ENCODE measurements around the gene MYRFL. TPM values are rescaled to one million over a fixed set of nuclear protein-coding genes. Genes with fewer than 3 reads are reported as not detected.

Gene MYRFL
- total RNA-seq, 2 experiments from 2014 or later, result not detected

GRCh38 chr12:69996241-69996640 lies 171.2 kb downstream of the MYRFL start:
- Mint-ChIP-seq H3K4me3 (no peak overlapping the region), H3K27me3 (no peaks in the 10 kb centered on the region), H3K9me3 (no peaks in the 10 kb centered on the region), H3K36me3 (ENCODE audit: low read depth) (no peaks in the 10 kb centered on the region), H3K27ac (no peak overlapping the region), H3K4me1 (no peaks in the 10 kb centered on the region)
- ChIA-PET POLR2A (no interaction called here), CTCF (no interaction called here)
- no peak for DNase-seq

DNA sequence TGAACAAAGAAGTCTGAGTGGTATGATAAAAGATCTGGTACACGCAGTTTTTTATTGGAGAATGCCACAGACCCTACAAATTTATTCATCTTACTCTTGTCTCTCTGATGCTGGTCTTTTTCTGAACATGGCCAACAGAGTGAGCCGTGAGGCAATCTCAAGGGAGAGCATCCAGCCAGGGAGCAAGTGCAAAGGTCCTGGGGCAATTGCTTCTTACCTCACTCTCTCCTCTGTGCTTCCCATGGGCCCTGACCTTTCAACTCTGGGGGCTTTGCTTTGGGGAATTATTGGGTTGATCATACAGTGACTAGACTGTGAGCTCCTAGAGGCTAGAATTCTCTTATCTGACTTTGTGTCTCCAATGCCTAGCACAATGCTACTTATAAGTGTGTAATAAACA lies 171.7 kb downstream of the MYRFL start:
- H3K36me3 Mint-ChIP-seq (ENCODE audit: low read depth), result no peaks in the 10 kb centered on the region
- no peaks in the 10 kb centered on the region for H3K9me3 Mint-ChIP-seq
- H3K27ac Mint-ChIP-seq, result no peak overlapping the region
- no peaks in the 10 kb centered on the region for H3K4me1 Mint-ChIP-seq
- no peak overlapping the region for H3K4me3 Mint-ChIP-seq
- ChIA-PET POLR2A (no interaction called here), CTCF (no interaction called here)
- H3K27me3 Mint-ChIP-seq, result no peaks in the 10 kb centered on the region
- DNase-seq, result no peak

DNA sequence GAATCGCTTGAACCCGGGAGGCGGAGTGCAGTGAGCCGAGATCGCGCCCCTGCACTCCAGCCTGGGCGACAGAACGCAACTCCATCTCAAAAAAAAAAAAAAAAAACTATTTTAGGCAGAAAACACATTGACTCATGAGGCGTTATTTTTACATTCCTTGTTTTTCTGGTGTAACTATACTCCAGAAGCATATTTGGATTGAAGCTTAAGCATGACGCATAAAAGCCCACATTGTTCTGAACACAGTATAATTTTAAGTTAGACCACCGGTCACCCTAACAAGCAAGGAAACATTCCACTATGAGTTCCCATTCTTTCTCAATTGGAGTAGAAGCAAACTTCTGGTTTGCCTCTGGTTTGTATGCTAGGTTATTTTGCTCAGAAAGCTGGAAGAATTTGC lies 173.0 kb downstream of the MYRFL start:
- Mint-ChIP-seq H3K9me3 (no peaks in the 10 kb centered on the region), H3K36me3 (ENCODE audit: low read depth) (no peaks in the 10 kb centered on the region), H3K4me3 (no peak overlapping the region), H3K27me3 (no peaks in the 10 kb centered on the region), H3K4me1 (no peaks in the 10 kb centered on the region), H3K27ac (no peak overlapping the region)
- CTCF ChIA-PET, result no interaction called here
- POLR2A ChIA-PET, result no interaction called here
- DNase-seq, result no peak

- no peaks in the 10 kb centered on the region for H3K27me3 Mint-ChIP-seq
- no peaks in the 10 kb centered on the region for H3K36me3 Mint-ChIP-seq (ENCODE audit: low read depth)
- no peaks in the 10 kb centered on the region for H3K4me1 Mint-ChIP-seq
These were observed 173.9 kb downstream of the MYRFL start for GRCh38 chr12:69998922-69999321.

GRCh38 chr12:69999561-69999960 lies 174.5 kb downstream of the MYRFL start:
- ChIA-PET CTCF (no interaction called here), POLR2A (no interaction called here)
- Mint-ChIP-seq H3K27me3 (no peaks in the 10 kb centered on the region), H3K9me3 (no peaks in the 10 kb centered on the region), H3K4me1 (no peaks in the 10 kb centered on the region), H3K4me3 (no peak overlapping the region), H3K27ac (no peak overlapping the region), H3K36me3 (ENCODE audit: low read depth) (no peaks in the 10 kb centered on the region)
- DNase-seq, result no peak

More at GRCh38 chr12:69998922-69999321, 173.9 kb downstream of the MYRFL start:
- no peak for DNase-seq
- no peak overlapping the region for H3K4me3 Mint-ChIP-seq
- CTCF ChIA-PET, result no interaction called here
- POLR2A ChIA-PET, result no interaction called here
- H3K9me3 Mint-ChIP-seq, result no peaks in the 10 kb centered on the region
- no peak overlapping the region for H3K27ac Mint-ChIP-seq

DNA sequence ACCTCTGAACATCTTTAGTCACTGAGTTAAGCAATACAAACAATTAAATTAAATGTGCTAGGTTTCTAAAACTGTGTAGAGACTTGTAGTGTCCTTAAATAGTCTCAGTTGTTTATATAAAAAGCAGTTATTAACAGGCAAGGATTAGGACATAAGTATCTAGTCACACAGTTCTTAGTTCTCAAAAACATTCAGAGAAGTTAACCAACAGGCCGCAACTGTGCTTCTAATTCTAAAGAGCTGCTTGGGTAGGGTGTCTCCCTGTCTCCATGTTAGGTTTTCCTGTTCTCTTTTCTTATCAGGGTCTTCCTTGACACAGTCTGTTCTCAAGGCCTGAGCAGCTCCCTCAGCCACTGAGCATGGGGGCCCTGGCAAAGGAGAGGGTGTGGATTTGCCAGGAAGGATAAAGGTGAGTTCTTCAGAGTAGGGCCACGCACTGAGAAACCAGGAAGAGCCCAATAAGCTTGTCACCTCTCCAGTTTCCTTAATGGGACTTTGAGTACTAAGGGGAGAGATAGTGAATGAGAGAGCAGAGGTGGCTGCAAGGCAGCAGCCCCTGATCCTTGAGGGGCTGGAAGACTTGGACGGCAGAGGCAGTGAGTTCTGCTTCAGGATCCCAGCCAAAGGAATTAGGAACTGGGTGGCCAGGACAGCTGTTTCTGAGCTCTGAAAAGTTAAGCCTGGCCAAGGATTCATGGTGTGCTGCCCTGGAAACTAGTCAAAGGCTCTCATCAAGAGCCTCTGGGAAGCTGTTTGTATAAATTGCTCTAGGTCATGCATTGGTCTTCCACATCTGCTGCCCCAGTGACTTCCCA lies 177.3 kb downstream of the MYRFL start:
- POLR2A ChIA-PET, result no interaction called here
- no peaks in the 10 kb centered on the region for H3K36me3 Mint-ChIP-seq (ENCODE audit: low read depth)

DNA sequence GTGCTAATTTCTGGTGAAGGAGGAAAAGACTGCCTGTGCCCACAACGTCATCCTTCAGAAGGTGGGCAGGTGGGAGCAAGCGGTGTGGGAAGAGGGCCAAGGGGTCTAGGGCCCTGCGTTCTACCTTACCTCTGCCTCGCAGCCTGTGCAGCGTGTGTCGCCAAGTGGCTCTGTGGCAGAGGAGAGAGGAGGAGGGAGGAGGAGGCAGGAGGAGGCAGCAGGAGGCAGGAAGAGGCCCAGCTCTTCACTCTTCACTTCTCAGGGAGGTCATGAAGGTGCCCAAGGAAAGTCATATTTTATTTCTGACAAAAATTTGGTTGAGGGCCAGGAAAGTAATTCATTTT lies 177.9 kb downstream of the MYRFL start:
- no peak for DNase-seq
- Mint-ChIP-seq H3K36me3 (ENCODE audit: low read depth) (no peaks in the 10 kb centered on the region), H3K4me1 (no peaks in the 10 kb centered on the region), H3K4me3 (no peak overlapping the region), H3K9me3 (no peaks in the 10 kb centered on the region), H3K27ac (no peak overlapping the region), H3K27me3 (no peaks in the 10 kb centered on the region)
- POLR2A ChIA-PET, result no interaction called here
- CTCF ChIA-PET, result no interaction called here

More for the DNA sequence above, 177.3 kb downstream of the MYRFL start:
- H3K27me3 Mint-ChIP-seq, result no peaks in the 10 kb centered on the region
- H3K9me3 Mint-ChIP-seq, result no peaks in the 10 kb centered on the region
- no peak for DNase-seq
- no peak overlapping the region for H3K27ac Mint-ChIP-seq
- no peak overlapping the region for H3K4me3 Mint-ChIP-seq
- no peaks in the 10 kb centered on the region for H3K4me1 Mint-ChIP-seq
- CTCF ChIA-PET, result no interaction called here

DNA sequence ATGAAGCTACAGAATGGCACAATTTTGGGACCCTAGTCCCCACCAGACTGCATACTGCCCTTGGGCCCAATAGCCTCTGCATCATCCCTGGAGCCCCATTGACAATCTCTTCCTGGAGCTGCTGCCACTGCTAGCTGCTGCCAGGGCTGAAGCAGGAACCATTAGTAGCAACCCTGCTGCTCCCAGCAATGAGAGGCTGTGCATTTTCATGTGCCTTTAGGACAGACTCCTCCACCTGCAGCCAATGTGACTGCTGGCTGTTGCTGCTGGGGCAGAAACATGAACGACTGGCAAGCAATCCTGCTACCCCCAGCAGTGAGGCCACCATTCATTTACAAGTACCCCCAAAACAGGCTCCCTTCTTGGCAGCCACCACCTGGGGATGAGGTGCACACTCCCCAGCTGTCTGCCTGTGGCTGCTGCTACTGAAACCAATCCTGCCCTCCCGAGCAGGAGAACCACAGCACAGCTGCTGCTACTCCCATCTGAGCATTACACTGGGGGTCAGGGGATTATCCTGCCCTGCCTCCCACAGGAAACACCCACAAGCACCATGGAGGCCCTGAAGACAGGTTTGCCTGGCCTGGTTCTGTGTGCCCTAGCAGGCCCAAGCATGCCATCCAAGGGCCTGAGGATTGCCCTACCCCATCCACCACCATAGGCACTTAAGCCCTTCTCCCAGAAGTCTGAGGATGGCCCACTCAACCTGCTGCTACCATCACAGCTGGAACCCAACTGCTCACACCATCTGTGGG lies 181.0 kb downstream of the MYRFL start:
- POLR2A ChIA-PET, result no interaction called here
- no peaks in the 10 kb centered on the region for H3K4me1 Mint-ChIP-seq
- CTCF ChIA-PET, result no interaction called here

GRCh38 chr12:70006619-70006973 lies 181.6 kb downstream of the MYRFL start:
- Mint-ChIP-seq H3K4me1 (no peaks in the 10 kb centered on the region), H3K4me3 (no peak overlapping the region), H3K9me3 (peaks cover 4% of the 10 kb centered on the region), H3K36me3 (ENCODE audit: low read depth) (no peaks in the 10 kb centered on the region), H3K27ac (no peak overlapping the region), H3K27me3 (no peaks in the 10 kb centered on the region)
- DNase-seq, result no peak
- POLR2A ChIA-PET, result no interaction called here
- CTCF ChIA-PET, result no interaction called here

More for the DNA sequence above, 181.0 kb downstream of the MYRFL start:
- peaks cover 4% of the 10 kb centered on the region for H3K9me3 Mint-ChIP-seq
- DNase-seq, result no peak
- no peaks in the 10 kb centered on the region for H3K27me3 Mint-ChIP-seq
- H3K36me3 Mint-ChIP-seq (ENCODE audit: low read depth), result no peaks in the 10 kb centered on the region
- H3K27ac Mint-ChIP-seq, result no peak overlapping the region
- no peak overlapping the region for H3K4me3 Mint-ChIP-seq

- no peak for DNase-seq
- Mint-ChIP-seq H3K4me3 (no peak overlapping the region), H3K4me1 (no peaks in the 10 kb centered on the region), H3K27me3 (no peaks in the 10 kb centered on the region), H3K27ac (no peak overlapping the region), H3K36me3 (ENCODE audit: low read depth) (no peaks in the 10 kb centered on the region), H3K9me3 (peaks cover 6% of the 10 kb centered on the region)
- POLR2A ChIA-PET, result no interaction called here
- CTCF ChIA-PET, result no interaction called here
These were observed 182.7 kb downstream of the MYRFL start for GRCh38 chr12:70007687-70008086.

Other genes starting within 250 kb of the MYRFL start
- gene CCT2, start 239.8 kb upstream of the MYRFL start, total RNA-seq, result 100 to 1,000 TPM; 131 to 135 TPM
- not detected for gene LRRC10, start 214.3 kb upstream of the MYRFL start, total RNA-seq
- gene BEST3, start 125.9 kb upstream of the MYRFL start, total RNA-seq, result not detected
- gene RAB3IP, start 86.4 kb upstream of the MYRFL start, total RNA-seq, result 10 to 100 TPM; 17.0 to 29.9 TPM

All from activated CD4-positive, alpha-beta memory T cell treated with anti-CD3 and anti-CD28 coated beads, Interleukin-2, amount 10 ng/mL, durations not matched to agents 7 days and 5 days (primary cell).